ENCODE results near the gene CPNE4. TPM values are rescaled to one million over a fixed set of nuclear protein-coding genes. Genes with fewer than 3 reads are reported as not detected.
A peak's percentile ranks its signal among the peaks of the same experiment; 100 is the strongest.

Gene CPNE4
- total RNA-seq, 1 donor from 2014 or later, result 52.3 TPM

- DNase-seq (peak; percentile 86), ATAC-seq (ENCODE audit: poor library complexity) (peak; percentile 95)
- intact Hi-C loops (cut with DNase I), result loop anchor here (2.0 kb wide), 1 partner anchor 235 kb away; no protein-coding TSS in a partner anchor
Observed at GRCh38 chr3:132029182-132029902, 5.5 kb downstream of the CPNE4 start.

GRCh38 chr3:132022914-132023313, 11.9 kb downstream of the CPNE4 start:
- DNase-seq, result no peak
- intact Hi-C loops (cut with DNase I), result no loop called here
- ATAC-seq (ENCODE audit: poor library complexity), result no peak

GRCh38 chr3:132020058-132020457, 14.8 kb downstream of the CPNE4 start:
- intact Hi-C loops (cut with DNase I), result no loop called here
- DNase-seq (no peak), ATAC-seq (ENCODE audit: poor library complexity) (no peak)

- ATAC-seq (ENCODE audit: poor library complexity) (no peak), DNase-seq (no peak)
- intact Hi-C loops (cut with DNase I), result no loop called here
Observed at GRCh38 chr3:132017137-132017536, 17.7 kb downstream of the CPNE4 start.

- intact Hi-C loops (cut with DNase I), result no loop called here
- DNase-seq, result no peak
- no peak for ATAC-seq (ENCODE audit: poor library complexity)
Observed at GRCh38 chr3:132016061-132017041, 18.5 kb downstream of the CPNE4 start.

GRCh38 chr3:132014105-132014504, 20.7 kb downstream of the CPNE4 start:
- intact Hi-C loops (cut with DNase I), result no loop called here
- DNase-seq (no peak), ATAC-seq (ENCODE audit: poor library complexity) (no peak)

GRCh38 chr3:132009241-132009640, 25.6 kb downstream of the CPNE4 start:
- ATAC-seq (ENCODE audit: poor library complexity) (no peak), DNase-seq (no peak)
- intact Hi-C loops (cut with DNase I), result no loop called here

GRCh38 chr3:132008837-132009236, 26.0 kb downstream of the CPNE4 start:
- no peak for DNase-seq
- intact Hi-C loops (cut with DNase I), result no loop called here
- ATAC-seq (ENCODE audit: poor library complexity), result no peak

GRCh38 chr3:132007617-132008016, 27.2 kb downstream of the CPNE4 start:
- intact Hi-C loops (cut with DNase I), result no loop called here

GRCh38 chr3:132006605-132007204, 28.1 kb downstream of the CPNE4 start:
- DNase-seq (no peak), ATAC-seq (ENCODE audit: poor library complexity) (no peak)
- intact Hi-C loops (cut with DNase I), result no loop called here

More at GRCh38 chr3:132007617-132008016, 27.2 kb downstream of the CPNE4 start:
- DNase-seq, result no peak
- no peak for ATAC-seq (ENCODE audit: poor library complexity)

GRCh38 chr3:132004571-132004970, 30.2 kb downstream of the CPNE4 start:
- ATAC-seq (ENCODE audit: poor library complexity) (no peak), DNase-seq (no peak)
- intact Hi-C loops (cut with DNase I), result no loop called here

- no peak for DNase-seq
- no peak for ATAC-seq (ENCODE audit: poor library complexity)
- intact Hi-C loops (cut with DNase I), result no loop called here
Observed at GRCh38 chr3:132003685-132004084, 31.1 kb downstream of the CPNE4 start.

- DNase-seq, result no peak
- no peak for ATAC-seq (ENCODE audit: poor library complexity)
- intact Hi-C loops (cut with DNase I), result no loop called here
Observed at GRCh38 chr3:132001999-132002398, 32.8 kb downstream of the CPNE4 start.

- no peak for ATAC-seq (ENCODE audit: poor library complexity)
- intact Hi-C loops (cut with DNase I), result no loop called here
- DNase-seq, result no peak
Observed at GRCh38 chr3:132001036-132001435, 33.8 kb downstream of the CPNE4 start.

- no peak for DNase-seq
- intact Hi-C loops (cut with DNase I), result no loop called here
- no peak for ATAC-seq (ENCODE audit: poor library complexity)
Observed at GRCh38 chr3:131998027-131998426, 36.8 kb downstream of the CPNE4 start.

GRCh38 chr3:131995891-131996290, 38.9 kb downstream of the CPNE4 start:
- ATAC-seq (ENCODE audit: poor library complexity) (no peak), DNase-seq (no peak)
- intact Hi-C loops (cut with DNase I), result no loop called here

GRCh38 chr3:131989318-131989717, 45.5 kb downstream of the CPNE4 start:
- DNase-seq (no peak), ATAC-seq (ENCODE audit: poor library complexity) (no peak)
- intact Hi-C loops (cut with DNase I), result no loop called here

- DNase-seq, result no peak
- intact Hi-C loops (cut with DNase I), result no loop called here
- ATAC-seq (ENCODE audit: poor library complexity), result no peak
Observed at GRCh38 chr3:131988209-131988608, 46.6 kb downstream of the CPNE4 start.

GRCh38 chr3:131983689-131984088, 51.1 kb downstream of the CPNE4 start:
- ATAC-seq (ENCODE audit: poor library complexity) (no peak), DNase-seq (no peak)
- intact Hi-C loops (cut with DNase I), result no loop called here

Measured in Right ventricle myocardium superior (tissue), 1 donor.